A549 (cell line): ENCODE measurements around the gene KCNB1. TPM values are rescaled to one million over a fixed set of nuclear protein-coding genes. Genes with fewer than 3 reads are reported as not detected.

Source experiments
- ATAC-seq, 2 experiments: fragments of 200-7000 bp in 1 of 2; fragments of >200 bp in 1 of 2; cut with Nextera tagmentation in 1 of 2; cut with Tn5 transposase in 1 of 2; 3 replicates each; pipeline versions ENCODE4 v1.8.0 to v1.9.1; 2018 to 2020; ENCODE audit warnings: mild to moderate bottlenecking in 1 of 2, moderate library complexity in 1 of 2
- CTCF ChIA-PET: fragments of 300-600 bp; sonication (Branson Sonifier 250); formaldehyde crosslinking; extraction: SDS; loops from one replicate; lab custom pipeline; 2021; ENCODE audit warnings: antibody characterized with exemption, inconsistent platforms; lab: Yijun Ruan, JAX
- POLR2A ChIA-PET: fragments of 350-600 bp; formaldehyde crosslinking; extraction: SDS; loops from one replicate; lab custom pipeline; 2021; ENCODE audit warnings: antibody characterized with exemption, inconsistent platforms; lab: Yijun Ruan, JAX
- DNase-seq, 2 experiments: peaks; one replicate each; pipeline versions ENCODE4 v3.0.0 to v3.0.0-alpha.2; 2011 to 2016; ENCODE audit warnings: low read depth in 1 of 2, low spot score in 1 of 2
- FAIRE-seq: peaks from 2 replicates; lab custom pipeline; 2011; peaks lifted over from hg19 to GRCh38; lab: Jason Lieb, UNC
- H3K27ac ChIP-seq, 2 experiments: fragments of >200 bp; sonication (Bioruptor Twin); formaldehyde crosslinking; 3 replicates each; pipeline ENCODE4 v1.5.1; 2016 to 2017
- H3K4me1 ChIP-seq: fragments of >200 bp; sonication (Bioruptor Twin); formaldehyde crosslinking; 3 replicates; pipeline ENCODE4 v1.6.1; 2016
- H3K4me2 ChIP-seq: fragments of >200 bp; sonication (Bioruptor Twin); formaldehyde crosslinking; 3 replicates; pipeline ENCODE4 v1.6.1; 2016
- H3K4me3 ChIP-seq: fragments of >200 bp; sonication (Bioruptor Twin); formaldehyde crosslinking; 3 replicates; pipeline ENCODE4 v1.5.1; 2016
- H3K9me3 ChIP-seq: fragments of >200 bp; sonication (Bioruptor Twin); formaldehyde crosslinking; 3 replicates; pipeline ENCODE4 v1.6.1; 2016
- CBX2 ChIP-seq: fragments of 200-600 bp; sonication (generic); IDR thresholded peaks from 2 replicates; pipeline ENCODE4 v1.6.1; 2016; ENCODE audit warnings: low read depth, mild to moderate bottlenecking, borderline replicate concordance
- CBX8 ChIP-seq: fragments of 200-600 bp; sonication (generic); IDR thresholded peaks from 2 replicates; pipeline ENCODE4 v1.6.1; 2016
- CEBPB ChIP-seq, 2 experiments: fragments of >200 bp in 1 of 2; sonication (Bioruptor Twin) in 1 of 2; formaldehyde crosslinking in 1 of 2; IDR thresholded peaks; 2 replicates each; pipeline ENCODE4 v1.6.1; 2012 to 2016
- CHD4 ChIP-seq: fragments of 200-600 bp; sonication (generic); IDR thresholded peaks from 2 replicates; pipeline ENCODE4 v1.6.1; 2016; ENCODE audit warnings: antibody characterized with exemption, mild to moderate bottlenecking, borderline replicate concordance
- EHF ChIP-seq: fragments of 250-450 bp; sonication (Bioruptor Pico); IDR thresholded peaks from 2 replicates; pipeline ENCODE4 v1.5.0; 2020; ENCODE audit warnings: mild to moderate bottlenecking
- EHMT2 ChIP-seq: fragments of 200-600 bp; sonication (generic); IDR thresholded peaks from 2 replicates; pipeline ENCODE4 v1.6.1; 2016; ENCODE audit warnings: antibody characterized with exemption, low read depth, mild to moderate bottlenecking, moderate library complexity
- FOXS1 ChIP-seq: fragments of 250-450 bp; sonication (Bioruptor Pico); IDR thresholded peaks from 2 replicates; pipeline ENCODE4 v1.5.0; 2020; ENCODE audit warnings: mild to moderate bottlenecking, moderate library complexity
- GATA3 ChIP-seq: IDR thresholded peaks from 2 replicates; pipeline ENCODE4 v1.6.1; 2012; ENCODE audit warnings: borderline replicate concordance
- HOXB13 ChIP-seq: fragments of 250-450 bp; sonication (Bioruptor Pico); IDR thresholded peaks from 2 replicates; pipeline ENCODE4 v1.5.0; 2020; ENCODE audit warnings: low read depth, mild to moderate bottlenecking, moderate library complexity
- JUNB ChIP-seq: fragments of >200 bp; sonication (Bioruptor Twin); formaldehyde crosslinking; IDR thresholded peaks from 2 replicates; pipeline ENCODE4 v1.6.1; 2016
- KDM5A ChIP-seq: fragments of 200-600 bp; sonication (generic); IDR thresholded peaks from 2 replicates; pipeline ENCODE4 v1.6.1; 2016; ENCODE audit warnings: antibody characterized with exemption, mild to moderate bottlenecking
- MAZ ChIP-seq: fragments of 150-350 bp; IDR thresholded peaks from 2 replicates; pipeline ENCODE4 v1.6.1; 2014; ENCODE audit warnings: antibody characterized with exemption, low read depth, low read length, borderline replicate concordance
- NFE2L2 ChIP-seq: fragments of 150-350 bp; conservative IDR thresholded peaks from 2 replicates; pipeline ENCODE4 v1.6.1; 2014; ENCODE audit warnings: low read length
- RAD21 ChIP-seq, 2 experiments: fragments of >200 bp in 1 of 2; sonication (Bioruptor Twin) in 1 of 2; formaldehyde crosslinking in 1 of 2; IDR thresholded peaks in 1 of 2; conservative IDR thresholded peaks in 1 of 2; 2 replicates in 1 of 2; 3 replicates in 1 of 2; pipeline ENCODE4 v1.6.1; 2012 to 2018; ENCODE audit warnings: inconsistent platforms in 1 of 2
- RARB ChIP-seq: fragments of 250-450 bp; sonication (Bioruptor Pico); IDR thresholded peaks from 2 replicates; pipeline ENCODE4 v1.8.0; 2021; ENCODE audit warnings: mild to moderate bottlenecking, moderate library complexity
- RFX5 ChIP-seq: fragments of 450-650 bp; IDR thresholded peaks from 2 replicates; pipeline ENCODE4 v1.7.1; 2014; ENCODE audit warnings: antibody characterized with exemption, mild to moderate bottlenecking, moderate library complexity
- SMC3 ChIP-seq: fragments of >200 bp; sonication (Bioruptor Twin); formaldehyde crosslinking; IDR thresholded peaks from 3 replicates; pipeline ENCODE4 v1.6.1; 2018; ENCODE audit warnings: inconsistent platforms
- ZFP36 ChIP-seq: fragments of 450-650 bp; IDR thresholded peaks from 2 replicates; pipeline ENCODE4 v1.6.1; 2014; ENCODE audit warnings: borderline replicate concordance; ENCODE audit not compliant: partially characterized antibody
- ZNF302 ChIP-seq: fragments of 250-450 bp; sonication (Bioruptor Pico); IDR thresholded peaks from 2 replicates; pipeline ENCODE4 v1.9.0; 2021; ENCODE audit warnings: inconsistent platforms, mild to moderate bottlenecking, moderate library complexity
- WGBS: methylation state at CpG from one replicate; pipeline ENCODE4 v1.1.6; 2017; ENCODE audit errors: missing lambda C conversion rate; 5-methylcytosine and 5-hydroxymethylcytosine counted together
- polyA plus RNA-seq, 4 experiments: library from polyadenylated mRNA; depleted of rRNA in 3 of 4; stranded (reverse); fragments of >200 nt; fragmentation: RNase III in 1 of 4; extraction: RNeasy Plus Mini Kit Qiagen cat#74134 plus additional on column Dnase treatment in 1 of 4; gene quantifications; 2 replicates in 3 of 4; 3 replicates in 1 of 4; pipeline ENCODE4 v1.2.3, GENCODE V29; 2011 to 2017
- TF ChIP-seq, protein P1 (sequence below): fragments of >200 bp; sonication (Bioruptor Twin); formaldehyde crosslinking; IDR thresholded peaks from 3 replicates; pipeline ENCODE4 v1.6.1; 2016
- TF ChIP-seq, protein P2 (sequence below): fragments of 250-450 bp; sonication (Bioruptor Pico); IDR thresholded peaks from 2 replicates; pipeline ENCODE4 v1.5.0; 2021; ENCODE audit warnings: mild to moderate bottlenecking, moderate library complexity, borderline replicate concordance
- TF ChIP-seq, protein P3 (sequence below): IDR thresholded peaks from 2 replicates; pipeline ENCODE4 v1.6.1; 2012
- TF ChIP-seq, protein P4 (sequence below): IDR thresholded peaks from 2 replicates; pipeline ENCODE4 v1.6.1; 2012; ENCODE audit warnings: low read depth, borderline replicate concordance

KCNB1 gene
- polyA plus RNA-seq, 2 of the 4 experiments (the other 2 are of a cell fraction) = 0.12 to 0.28 TPM

DNA sequence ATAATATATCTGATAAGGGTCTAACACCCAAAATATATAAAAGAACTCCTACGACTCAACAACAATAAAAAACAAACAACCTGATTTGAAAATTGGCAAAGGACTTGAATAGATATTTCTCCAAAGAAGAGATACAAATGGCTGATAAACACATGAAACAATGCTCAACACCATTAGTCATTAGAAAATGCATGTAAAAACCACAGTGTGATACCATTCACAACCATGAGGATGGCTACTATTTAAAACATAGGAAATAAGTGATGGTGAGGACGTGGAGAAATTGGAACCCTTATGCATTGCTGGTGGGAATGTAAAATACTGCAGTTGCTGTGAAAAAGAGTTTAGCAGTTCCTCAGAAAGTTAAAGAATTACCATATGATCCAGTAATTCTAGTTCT lies 44.1 kb upstream of the KCNB1 start:
- Histone ChIP-seq H3K9me3 (no peaks in the 10 kb centered on the region), H3K4me1 (no peaks in the 10 kb centered on the region), H3K27ac (no peak overlapping the region), H3K4me2 (no peak overlapping the region), H3K4me3 (no peak overlapping the region)
- DNase-seq = no peak
- WGBS = 52% methylated on average over 2 of the region's 2 CpGs
- no peak for FAIRE-seq
- no peak for ATAC-seq
- POLR2A ChIA-PET = no interaction called here
- TF ChIP-seq SMC3 = no peak
- CTCF ChIA-PET = interaction anchor here (0.6 to 3.1 kb wide), 7 partner anchors 10 to 558 kb away, joined by 4 to 20 read pairs (median 7); no protein-coding TSS in a partner anchor

DNA sequence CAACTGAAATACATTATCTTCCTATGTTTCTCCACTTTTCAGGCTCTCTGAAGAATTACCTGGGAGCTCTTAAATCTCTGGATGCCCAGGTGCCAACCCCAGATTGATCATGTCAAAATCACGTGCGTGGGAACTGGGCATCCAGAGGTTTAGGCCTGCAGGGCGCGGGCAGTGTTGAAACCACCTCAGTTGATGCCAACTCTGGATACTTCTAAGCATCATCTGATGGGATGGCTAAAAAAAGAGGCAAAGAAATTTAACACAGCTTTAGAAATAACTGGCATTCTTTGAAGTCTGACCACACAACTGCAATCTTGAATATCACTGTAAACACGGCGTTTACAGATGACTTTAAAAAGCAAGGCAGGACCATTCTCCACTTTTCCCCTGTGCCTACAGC lies 43.6 kb upstream of the KCNB1 start:
- DNase-seq (no peak), FAIRE-seq (no peak), ATAC-seq (no peak)
- Histone ChIP-seq H3K27ac (no peak overlapping the region), H3K9me3 (no peaks in the 10 kb centered on the region), H3K4me3 (no peak overlapping the region), H3K4me2 (no peak overlapping the region), H3K4me1 (no peaks in the 10 kb centered on the region)
- TF ChIP-seq, protein P1, sequence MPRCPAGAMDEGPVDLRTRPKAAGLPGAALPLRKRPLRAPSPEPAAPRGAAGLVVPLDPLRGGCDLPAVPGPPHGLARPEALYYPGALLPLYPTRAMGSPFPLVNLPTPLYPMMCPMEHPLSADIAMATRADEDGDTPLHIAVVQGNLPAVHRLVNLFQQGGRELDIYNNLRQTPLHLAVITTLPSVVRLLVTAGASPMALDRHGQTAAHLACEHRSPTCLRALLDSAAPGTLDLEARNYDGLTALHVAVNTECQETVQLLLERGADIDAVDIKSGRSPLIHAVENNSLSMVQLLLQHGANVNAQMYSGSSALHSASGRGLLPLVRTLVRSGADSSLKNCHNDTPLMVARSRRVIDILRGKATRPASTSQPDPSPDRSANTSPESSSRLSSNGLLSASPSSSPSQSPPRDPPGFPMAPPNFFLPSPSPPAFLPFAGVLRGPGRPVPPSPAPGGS = no peak
- TF ChIP-seq RAD21 (conservative IDR thresholded peaks at IDR 0.05 in 1 of 2, IDR thresholded peaks at IDR 0.05 in 1 of 2) = no peak
- TF ChIP-seq, protein P2, sequence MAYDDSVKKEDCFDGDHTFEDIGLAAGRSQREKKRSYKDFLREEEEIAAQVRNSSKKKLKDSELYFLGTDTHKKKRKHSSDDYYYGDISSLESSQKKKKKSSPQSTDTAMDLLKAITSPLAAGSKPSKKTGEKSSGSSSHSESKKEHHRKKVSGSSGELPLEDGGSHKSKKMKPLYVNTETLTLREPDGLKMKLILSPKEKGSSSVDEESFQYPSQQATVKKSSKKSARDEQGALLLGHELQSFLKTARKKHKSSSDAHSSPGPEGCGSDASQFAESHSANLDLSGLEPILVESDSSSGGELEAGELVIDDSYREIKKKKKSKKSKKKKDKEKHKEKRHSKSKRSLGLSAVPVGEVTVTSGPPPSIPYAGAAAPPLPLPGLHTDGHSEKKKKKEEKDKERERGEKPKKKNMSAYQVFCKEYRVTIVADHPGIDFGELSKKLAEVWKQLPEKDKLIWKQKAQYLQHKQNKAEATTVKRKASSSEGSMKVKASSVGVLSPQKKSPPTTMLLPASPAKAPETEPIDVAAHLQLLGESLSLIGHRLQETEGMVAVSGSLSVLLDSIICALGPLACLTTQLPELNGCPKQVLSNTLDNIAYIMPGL = no peak
- no peak for TF ChIP-seq CBX8
- TF ChIP-seq CHD4 = no peak
- TF ChIP-seq EHMT2 = no peak
- TF ChIP-seq CBX2 = no peak
- TF ChIP-seq, protein P3, sequence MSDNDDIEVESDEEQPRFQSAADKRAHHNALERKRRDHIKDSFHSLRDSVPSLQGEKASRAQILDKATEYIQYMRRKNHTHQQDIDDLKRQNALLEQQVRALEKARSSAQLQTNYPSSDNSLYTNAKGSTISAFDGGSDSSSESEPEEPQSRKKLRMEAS = no peak
- TF ChIP-seq EHF = no peak
- TF ChIP-seq ZFP36 = no peak
- 78% methylated on average over 6 of the region's 6 CpGs for WGBS
- CTCF ChIA-PET = interaction anchor here (0.6 to 3.1 kb wide), 10 partner anchors 8 to 558 kb away, joined by 4 to 20 read pairs (median 6); no protein-coding TSS in a partner anchor
- POLR2A ChIA-PET = no interaction called here

DNA sequence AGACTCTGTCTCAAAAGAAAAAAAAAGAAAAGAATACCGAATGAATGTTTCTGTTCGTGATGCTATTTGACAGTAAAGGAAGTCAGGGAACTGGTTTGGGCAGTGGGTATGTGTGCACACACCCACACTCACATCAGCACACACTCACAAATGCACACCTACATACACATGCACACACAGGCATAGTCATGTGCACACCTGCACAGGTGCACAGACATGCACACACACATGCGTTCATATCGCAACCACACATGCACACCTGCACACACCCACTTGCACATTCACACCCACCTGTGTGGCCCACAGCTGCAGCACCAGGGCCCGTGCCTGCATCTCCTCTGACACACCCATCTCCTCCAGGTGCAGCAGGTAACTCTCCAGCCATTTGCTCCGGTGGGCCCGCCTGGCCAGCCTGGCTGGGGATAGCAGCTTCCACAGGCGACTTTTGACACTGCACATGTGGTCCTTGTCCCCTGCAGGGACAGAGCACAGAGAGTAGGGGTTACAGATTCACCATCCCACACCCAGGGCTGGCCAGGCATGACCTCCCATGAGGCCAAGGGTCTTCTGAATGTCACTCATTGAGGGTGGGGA lies 41.4 kb upstream of the KCNB1 start:
- TF ChIP-seq HOXB13 = no peak
- no peak for TF ChIP-seq GATA3
- no peak for TF ChIP-seq CBX8
- TF ChIP-seq NFE2L2 = no peak
- no peak for TF ChIP-seq CEBPB (IDR thresholded peaks at IDR 0.05)
- no peak for TF ChIP-seq KDM5A
- TF ChIP-seq, protein P4, sequence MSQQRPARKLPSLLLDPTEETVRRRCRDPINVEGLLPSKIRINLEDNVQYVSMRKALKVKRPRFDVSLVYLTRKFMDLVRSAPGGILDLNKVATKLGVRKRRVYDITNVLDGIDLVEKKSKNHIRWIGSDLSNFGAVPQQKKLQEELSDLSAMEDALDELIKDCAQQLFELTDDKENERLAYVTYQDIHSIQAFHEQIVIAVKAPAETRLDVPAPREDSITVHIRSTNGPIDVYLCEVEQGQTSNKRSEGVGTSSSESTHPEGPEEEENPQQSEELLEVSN = no peak
- no peak for TF ChIP-seq FOXS1 (CRISPR knock-in tag)
- TF ChIP-seq RFX5 = no peak
- no peak for TF ChIP-seq JUNB
- no peak for TF ChIP-seq RARB (CRISPR knock-in tag)
- no peak for TF ChIP-seq ZNF302
- no peak for TF ChIP-seq CHD4
- no peak for TF ChIP-seq MAZ
- Histone ChIP-seq H3K4me3 (no peak overlapping the region), H3K9me3 (no peaks in the 10 kb centered on the region), H3K27ac (no peak overlapping the region), H3K4me2 (no peak overlapping the region), H3K4me1 (no peaks in the 10 kb centered on the region)
- DNase-seq = no peak
- FAIRE-seq = no peak
- ChIA-PET POLR2A (no interaction called here), CTCF (interaction anchor here (0.6 to 3.1 kb wide), 7 partner anchors 10 to 189 kb away, joined by 3 to 20 read pairs (median 8); no protein-coding TSS in a partner anchor)
- ATAC-seq = no peak
- 65% methylated on average over 8 of the region's 8 CpGs for WGBS
